DND-41 (cell line): ENCODE results near the gene TTLL11.

Experiments used
- CTCF ChIP-seq: IDR thresholded peaks from 2 replicates; pipeline ENCODE4 v1.5.1; 2012; ENCODE audit warnings: borderline replicate concordance, low read length, moderate library complexity, mild to moderate bottlenecking; ENCODE audit not compliant: poor library complexity, severe bottlenecking; ENCODE audit errors: extremely low read depth
- EZH2 ChIP-seq: IDR thresholded peaks from 3 replicates; pipeline ENCODE4 v1.6.1; 2012; ENCODE audit warnings: borderline replicate concordance, low read depth, mild to moderate bottlenecking, moderate library complexity, low read length, inconsistent platforms; ENCODE audit not compliant: severe bottlenecking

- TF ChIP-seq CTCF = no peak
- no peak for TF ChIP-seq EZH2
Observed at GRCh38 chr9:122016309-122016708, 76.8 kb downstream of the TTLL11 start.
